NCI-H2081 treated with DMSO at 0.1 percent for 48 hours (cell line): ENCODE data around the gene ARSB.
"Not testable (repeated sequence)": the region's sequence is repeated elsewhere in the genome, so short reads cannot be mapped to it uniquely, and the experiment has no call there.

Source experiments
- DNase-seq: peaks from one replicate; lab custom pipeline; 2025; lab: John Stamatoyannopoulos, UW

ARSB gene

GRCh38 chr5:78751872-78752271 lies 233.2 kb downstream of the ARSB start:
- no peak for DNase-seq

- DNase-seq, result no peak
Measured at GRCh38 chr5:78750281-78750680, 234.8 kb downstream of the ARSB start.

- DNase-seq, result no peak
Measured at GRCh38 chr5:78747705-78748359, 237.3 kb downstream of the ARSB start.

GRCh38 chr5:78747055-78747454 lies 238.1 kb downstream of the ARSB start:
- no peak for DNase-seq

GRCh38 chr5:78746021-78746770 lies 238.9 kb downstream of the ARSB start:
- DNase-seq, result no peak

GRCh38 chr5:78744951-78745534 lies 240.1 kb downstream of the ARSB start:
- DNase-seq, result no peak

- no peak for DNase-seq
Measured at GRCh38 chr5:78741019-78741418, 244.1 kb downstream of the ARSB start.

GRCh38 chr5:78738693-78739300 lies 246.3 kb downstream of the ARSB start:
- DNase-seq, result no peak

- no peak for DNase-seq
Measured at GRCh38 chr5:78738104-78738503, 247.0 kb downstream of the ARSB start.

GRCh38 chr5:78735834-78736463 lies 249.2 kb downstream of the ARSB start:
- no peak for DNase-seq

- DNase-seq, result no peak
Measured at GRCh38 chr5:78734950-78735349, 250.2 kb downstream of the ARSB start.

GRCh38 chr5:78734094-78734845 lies 250.8 kb downstream of the ARSB start:
- no peak for DNase-seq

GRCh38 chr5:78732721-78733120 lies 252.4 kb downstream of the ARSB start:
- DNase-seq, result not testable (repeated sequence)

- no peak for DNase-seq
Measured at GRCh38 chr5:78731884-78732283, 253.2 kb downstream of the ARSB start.

- no peak for DNase-seq
Measured at GRCh38 chr5:78730300-78731094, 254.6 kb downstream of the ARSB start.

- DNase-seq, result no peak
Measured at GRCh38 chr5:78727786-78728761, 257.0 kb downstream of the ARSB start.
